AG04449 (cell line): ENCODE measurements around the gene RAB36.

Experiments used
- CTCF ChIA-PET: fragments of 350-600 bp; formaldehyde crosslinking; extraction: SDS; loops from one replicate; lab custom pipeline; 2021; ENCODE audit warnings: antibody characterized with exemption; lab: Yijun Ruan, JAX
- POLR2A ChIA-PET: fragments of 400-600, 350-600 bp; formaldehyde crosslinking; extraction: SDS; loops from one replicate; lab custom pipeline; 2020; ENCODE audit warnings: antibody characterized with exemption, inconsistent platforms; lab: Yijun Ruan, JAX
- DNase-seq: peaks from one replicate; pipeline ENCODE4 v3.0.0-alpha.2; 2010; ENCODE audit warnings: low read depth, low spot score
- H3K4me3 ChIP-seq: 2 replicates; pipeline ENCODE4 v1.5.1; 2011; ENCODE audit warnings: low read depth, mild to moderate bottlenecking, control low read depth, low read length
- CTCF ChIP-seq: IDR thresholded peaks from one replicate; pipeline ENCODE4 v1.5.1; 2011; ENCODE audit warnings: mild to moderate bottlenecking, moderate library complexity, low read length, control low read depth, inconsistent platforms; ENCODE audit not compliant: insufficient read depth; ENCODE audit errors: missing control alignments

The RAB36 gene

GRCh38 chr22:23183061-23183698, 37.9 kb downstream of the RAB36 start:
- no peak for TF ChIP-seq CTCF
- ChIA-PET CTCF (interaction anchor here (0.9 to 27.6 kb wide), 6 partner anchors 9 to 202 kb away, joined by 3 to 953 read pairs (median 8); no protein-coding TSS in a partner anchor), POLR2A (no interaction called here)
- H3K4me3 ChIP-seq, result peak overlapping the region; percentile 76
- DNase-seq, result no peak

- ChIA-PET CTCF (interaction anchor here (0.6 to 27.6 kb wide), 6 partner anchors 10 to 201 kb away, joined by 3 to 953 read pairs (median 8); no protein-coding TSS in a partner anchor), POLR2A (no interaction called here)
- H3K4me3 ChIP-seq, result no peak overlapping the region
Observed at GRCh38 chr22:23184100-23184763, 39.0 kb downstream of the RAB36 start.

GRCh38 chr22:23184764-23185113, 39.5 kb downstream of the RAB36 start:
- DNase-seq, result no peak
- ChIA-PET CTCF (interaction anchor here (0.8 to 27.6 kb wide), 4 partner anchors 10 to 201 kb away, joined by 3 to 953 read pairs (median 12); no protein-coding TSS in a partner anchor), POLR2A (no interaction called here)
- H3K4me3 ChIP-seq, result no peak overlapping the region
- TF ChIP-seq CTCF, result no peak

More at GRCh38 chr22:23184100-23184763, 39.0 kb downstream of the RAB36 start:
- no peak for DNase-seq
- no peak for TF ChIP-seq CTCF

- H3K4me3 ChIP-seq, result no peak overlapping the region
- ChIA-PET POLR2A (no interaction called here), CTCF (interaction anchor here (0.6 to 27.6 kb wide), 6 partner anchors 9 to 404 kb away, joined by 3 to 953 read pairs (median 3); no protein-coding TSS in a partner anchor)
- DNase-seq, result no peak
- TF ChIP-seq CTCF, result no peak
Observed at GRCh38 chr22:23187211-23187610, 41.9 kb downstream of the RAB36 start.

GRCh38 chr22:23187871-23188700, 42.8 kb downstream of the RAB36 start:
- H3K4me3 ChIP-seq, result no peak overlapping the region
- no peak for TF ChIP-seq CTCF
- ChIA-PET POLR2A (no interaction called here), CTCF (interaction anchor here (0.7 to 27.6 kb wide), 7 partner anchors 9 to 403 kb away, joined by 3 to 953 read pairs (median 3); no protein-coding TSS in a partner anchor)
- no peak for DNase-seq
